EL (cell line): ENCODE data around the gene LINGO3.
A peak's percentile ranks its signal among the peaks of the same experiment; 100 is the strongest.

Experiments used
- DNase-seq: peaks from one replicate; pipeline ENCODE4 v3.0.0-alpha.2; 2016

LINGO3 gene

DNA sequence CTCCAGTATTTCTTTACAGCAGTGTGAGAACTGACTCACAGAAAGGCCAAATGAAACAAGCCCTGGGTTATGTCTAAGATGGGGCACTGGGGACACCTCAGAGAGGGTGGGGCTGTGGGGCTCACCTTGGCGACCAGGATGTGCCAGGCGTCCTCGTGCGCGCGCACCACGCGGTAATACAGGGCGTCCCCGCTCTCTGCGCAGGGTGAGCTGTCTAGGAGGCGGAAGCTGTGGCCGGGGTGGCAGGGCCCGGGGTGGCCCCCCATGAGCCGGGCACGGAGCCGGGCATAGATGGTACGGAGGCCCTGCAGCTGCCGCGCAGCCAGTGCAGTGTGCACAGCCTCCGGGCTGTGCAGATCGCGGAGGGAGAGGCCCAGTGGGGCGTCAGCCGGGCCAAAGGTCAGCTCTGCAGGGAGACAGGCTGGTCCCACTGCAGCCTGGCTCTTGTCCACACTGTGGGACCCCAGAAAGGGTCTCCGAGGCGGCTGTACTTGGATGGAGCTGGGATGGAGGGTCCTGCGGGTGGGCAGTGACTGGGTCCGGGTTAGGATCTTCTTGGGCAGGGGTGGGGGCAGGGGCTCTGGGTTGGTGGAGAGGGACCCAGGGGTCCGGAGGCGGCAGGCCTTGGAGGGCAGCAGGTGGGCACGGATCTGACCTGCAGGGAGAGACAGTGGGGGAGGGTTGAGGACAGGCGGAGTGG, 29.3 kb downstream of the LINGO3 start:
- no peak for DNase-seq

GRCh38 chr19:2277138-2277537, 30.8 kb downstream of the LINGO3 start:
- no peak for DNase-seq

DNA sequence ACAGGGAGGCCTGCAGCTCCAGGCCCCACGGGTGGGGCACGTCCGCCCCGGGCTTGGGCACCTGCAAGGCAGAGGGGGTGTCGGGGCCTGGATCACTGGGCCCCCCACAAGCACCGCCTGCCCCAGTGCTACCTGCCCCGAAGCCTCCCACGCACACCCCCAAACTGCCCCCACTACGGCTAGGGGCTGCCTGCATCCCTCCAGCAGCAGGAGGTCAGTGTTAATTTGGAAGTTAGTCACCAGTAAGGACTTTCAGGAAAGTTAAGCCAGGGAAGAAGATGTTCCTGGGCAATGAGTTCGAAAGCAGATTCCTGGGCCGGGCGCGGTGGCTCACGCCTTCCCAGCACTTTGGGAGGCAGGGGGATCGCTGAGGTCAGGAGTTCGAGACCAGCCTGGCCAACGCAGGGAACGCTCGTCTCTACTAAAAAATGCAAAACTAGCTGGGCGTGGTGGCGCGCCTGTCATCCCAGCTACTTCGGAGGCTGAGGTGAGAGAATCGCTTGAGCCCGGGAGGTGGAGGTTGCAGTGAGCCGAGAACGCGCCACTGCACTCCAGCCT, 31.4 kb downstream of the LINGO3 start:
- no peak for DNase-seq

- DNase-seq = no peak
Observed at GRCh38 chr19:2275588-2276428, 32.1 kb downstream of the LINGO3 start.

GRCh38 chr19:2274931-2275535, 32.9 kb downstream of the LINGO3 start:
- peak; percentile 66 for DNase-seq

DNA sequence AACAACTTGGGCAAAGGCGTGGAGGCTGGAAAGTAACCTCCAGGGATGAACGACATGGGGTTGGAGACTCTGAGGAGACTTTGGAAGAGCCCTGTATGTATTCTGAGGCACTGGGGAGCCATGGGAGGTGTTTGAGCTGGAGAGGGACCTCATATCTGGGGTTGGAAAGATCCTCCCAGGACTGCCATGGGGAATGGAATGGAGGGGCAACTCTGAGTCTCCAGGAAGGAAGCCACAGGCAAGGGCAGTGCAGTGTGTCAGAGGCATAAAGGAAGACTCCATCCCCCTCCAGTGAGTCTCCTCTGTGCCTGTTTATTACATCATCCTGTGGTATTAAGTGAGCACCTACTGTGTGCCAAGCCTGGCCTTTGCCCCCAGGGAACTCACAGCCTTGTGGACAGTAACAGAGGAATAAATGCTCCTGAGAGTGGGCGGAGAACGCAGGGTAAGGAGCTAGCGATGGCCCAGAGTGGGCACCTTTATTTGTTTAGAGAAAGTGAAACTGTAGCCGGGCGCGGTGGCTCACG, 33.7 kb downstream of the LINGO3 start:
- DNase-seq = no peak

GRCh38 chr19:2273356-2274184, 34.4 kb downstream of the LINGO3 start:
- peak; percentile 80 for DNase-seq

DNA sequence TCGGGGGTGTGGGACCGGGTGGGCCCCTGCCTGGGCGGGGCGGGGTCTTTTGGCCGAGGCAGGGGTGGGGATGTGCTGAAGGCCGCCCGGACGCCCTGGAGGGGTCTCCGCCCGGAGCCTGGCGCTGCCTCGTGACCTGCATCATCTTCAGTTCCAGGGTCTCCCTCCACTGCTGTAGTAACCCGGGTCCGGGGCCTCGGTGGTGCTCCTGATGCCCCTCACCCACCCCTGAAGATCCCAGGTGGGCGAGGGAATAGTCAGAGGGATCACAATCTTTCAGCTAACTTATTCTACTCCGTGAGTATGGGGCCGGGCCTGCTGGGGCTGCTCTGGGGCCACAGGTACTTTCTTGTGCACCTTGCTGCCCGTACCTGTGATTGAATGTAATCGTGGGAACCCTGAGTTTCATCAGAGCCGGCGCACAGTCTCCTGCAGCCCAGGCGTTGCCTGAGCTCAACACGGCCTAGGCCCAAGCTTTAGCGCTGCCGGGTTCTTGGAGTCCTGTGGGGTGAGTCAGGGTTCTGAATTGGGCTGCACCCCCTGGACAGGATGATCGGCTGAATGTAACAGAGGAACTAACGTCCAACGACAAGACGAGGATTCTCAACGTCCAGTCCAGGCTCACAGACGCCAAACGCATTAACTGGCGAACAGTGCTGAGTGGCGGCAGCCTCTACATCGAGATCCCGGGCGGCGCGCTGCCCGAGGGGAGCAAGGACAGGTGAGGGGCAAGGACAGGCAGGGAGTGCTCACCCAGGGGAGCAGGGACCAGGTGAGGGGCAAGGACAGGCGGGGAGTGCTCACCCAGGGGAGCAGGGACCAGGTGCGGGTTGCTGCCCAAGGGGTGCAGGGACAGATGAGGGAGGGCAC, 36.5 kb downstream of the LINGO3 start:
- peak; percentile 91 for DNase-seq

GRCh38 chr19:2270423-2271233, 37.3 kb downstream of the LINGO3 start:
- peak; percentile 84 for DNase-seq

DNA sequence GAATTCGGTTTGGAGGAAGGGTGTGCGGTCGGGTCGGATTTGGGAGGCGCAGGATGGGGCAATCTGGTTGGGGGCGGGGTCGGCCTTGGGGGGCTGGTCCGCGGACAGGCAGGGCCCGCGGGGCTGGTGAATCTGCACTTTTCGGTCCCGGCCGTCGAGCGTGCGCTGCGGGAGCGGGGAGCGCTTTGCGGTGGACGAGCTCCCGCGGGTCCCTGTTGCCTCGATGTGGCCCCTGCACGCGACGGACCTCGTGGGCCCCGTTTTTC, 37.9 kb downstream of the LINGO3 start:
- no peak for DNase-seq

DNA sequence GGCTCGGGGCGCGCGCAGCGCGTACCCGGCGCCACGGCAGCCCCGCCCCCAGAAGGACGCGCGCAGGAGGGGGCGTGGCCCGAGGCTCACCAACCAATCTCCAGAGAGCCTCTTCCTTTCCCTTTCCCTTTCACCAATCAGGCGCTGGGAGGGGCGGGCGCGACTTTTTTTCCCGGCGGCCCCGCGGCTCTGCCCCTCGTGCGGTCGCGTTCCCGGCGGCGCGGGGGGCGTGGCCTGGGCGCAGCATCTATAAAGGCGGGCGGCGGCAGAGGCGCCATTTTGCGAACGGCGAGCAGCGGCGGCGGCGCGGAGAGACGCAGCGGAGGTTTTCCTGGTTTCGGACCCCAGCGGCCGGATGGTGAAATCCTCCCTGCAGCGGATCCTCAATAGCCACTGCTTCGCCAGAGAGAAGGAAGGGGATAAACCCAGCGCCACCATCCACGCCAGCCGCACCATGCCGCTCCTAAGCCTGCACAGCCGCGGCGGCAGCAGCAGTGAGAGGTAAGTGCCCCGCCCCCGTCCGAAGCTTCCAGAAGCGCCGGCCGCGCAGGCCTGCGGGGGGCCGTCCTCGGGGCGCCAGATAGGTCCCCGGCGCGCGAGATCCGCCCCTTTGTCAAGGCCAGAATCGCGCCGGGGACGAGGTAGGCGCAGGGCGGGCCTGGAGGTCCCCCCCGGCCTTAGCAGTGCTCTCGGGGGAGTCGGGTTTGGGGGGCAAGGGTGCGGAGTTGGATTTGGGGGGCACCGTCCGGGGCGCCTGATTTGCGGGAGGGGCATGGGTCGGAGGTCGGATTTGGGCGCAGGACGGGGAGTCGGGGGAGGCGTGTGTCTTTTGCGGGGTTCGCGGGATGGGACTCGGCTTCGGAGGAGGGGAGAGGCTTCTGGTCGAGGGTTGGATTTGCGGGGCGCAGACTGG, 38.5 kb downstream of the LINGO3 start:
- peak; percentile 96 for DNase-seq

DNA sequence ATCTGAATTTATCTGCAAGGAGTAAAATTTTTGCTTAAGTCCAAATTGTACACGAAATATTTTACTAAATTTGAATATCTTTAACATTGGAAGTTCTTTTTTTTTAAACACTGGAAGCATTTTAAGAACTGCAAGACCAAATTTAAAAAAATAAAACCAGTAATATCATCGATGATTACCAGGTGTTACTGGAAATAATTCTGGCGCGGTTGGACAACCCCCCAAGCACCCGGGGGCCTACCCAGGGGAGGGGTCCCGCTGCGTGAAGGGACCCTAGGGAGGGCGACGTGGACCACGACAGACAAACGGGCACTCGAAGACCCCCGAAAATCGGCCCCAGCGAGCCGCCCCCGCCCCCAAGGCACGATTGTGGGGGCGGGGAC, 39.1 kb downstream of the LINGO3 start:
- DNase-seq = no peak

DNA sequence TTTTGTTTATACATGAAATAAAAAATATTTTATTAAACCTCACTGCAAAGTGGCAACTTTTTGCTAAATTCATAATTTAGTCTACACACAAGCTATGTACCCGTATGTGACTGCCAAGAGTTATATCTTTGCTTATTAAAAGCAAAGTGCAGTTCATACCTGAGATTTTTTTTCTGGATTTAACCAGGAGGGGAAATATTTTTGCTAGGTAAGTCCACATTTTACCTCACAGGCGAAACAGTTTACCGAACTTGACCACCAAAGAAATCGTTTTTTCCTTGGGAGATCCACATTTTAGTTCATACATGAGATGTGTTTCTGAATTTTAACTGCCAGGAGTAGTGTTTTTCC, 39.5 kb downstream of the LINGO3 start:
- DNase-seq = no peak

- peak; percentile 70 for DNase-seq
Observed at GRCh38 chr19:2266183-2266993, 41.6 kb downstream of the LINGO3 start.

GRCh38 chr19:2261438-2262172, 46.3 kb downstream of the LINGO3 start:
- DNase-seq = no peak

DNA sequence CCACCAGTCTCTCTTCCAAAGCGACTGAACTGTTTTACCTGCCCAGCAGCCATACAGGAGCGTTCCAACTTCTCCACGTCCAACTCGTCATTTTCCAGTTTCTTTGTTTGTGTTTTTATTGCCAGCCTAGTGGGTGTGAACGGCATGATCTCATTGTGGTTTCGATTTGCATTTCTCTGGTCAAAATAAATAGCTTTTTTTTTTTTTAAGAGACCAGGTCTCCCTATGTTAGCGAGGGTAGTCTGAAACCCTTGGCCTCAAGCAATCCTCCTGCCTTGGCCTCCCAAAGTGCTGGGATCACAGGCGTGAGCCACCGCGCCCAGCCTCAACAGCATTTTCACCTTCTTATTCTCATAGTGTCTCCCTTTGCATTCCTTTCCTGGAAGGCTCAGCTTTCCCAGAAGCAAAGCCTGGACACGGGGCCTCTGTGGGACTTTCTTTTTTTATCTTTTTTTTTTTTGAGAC, 47.6 kb downstream of the LINGO3 start:
- peak; percentile 45 for DNase-seq

- peak; percentile 63 for DNase-seq
Observed at GRCh38 chr19:2259336-2259735, 48.6 kb downstream of the LINGO3 start.
